ENCODE data around the gene ROCK2. TPM values are rescaled to one million over a fixed set of nuclear protein-coding genes. Genes with fewer than 3 reads are reported as not detected.
A peak's percentile ranks its signal among the peaks of the same experiment; 100 is the strongest.

Gene ROCK2
- total RNA-seq, 1 donor from 2014 or later = 41.7 TPM

DNA sequence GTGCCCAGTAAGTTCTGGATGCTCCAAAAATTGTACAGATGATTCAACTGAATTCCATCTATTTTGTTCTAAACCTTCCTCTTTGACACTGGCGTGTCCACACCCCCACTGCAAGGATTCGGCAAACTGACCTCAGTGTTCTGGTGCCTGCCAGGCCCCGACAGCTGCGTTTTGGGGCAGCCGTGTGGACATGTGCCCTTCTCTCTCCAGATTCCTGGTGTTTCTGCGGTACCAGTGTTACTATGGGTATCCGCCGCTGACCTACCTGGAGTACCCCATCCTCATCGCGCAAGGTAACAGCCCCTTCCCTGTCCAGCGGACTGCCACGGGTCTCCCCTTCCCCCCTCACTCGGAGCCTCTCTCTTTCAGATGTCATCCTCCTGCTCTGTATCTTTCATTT is 184.2 kb downstream of the ROCK2 start:
- Mint-ChIP-seq H3K9me3 (no peaks in the 10 kb centered on the region), H3K4me3 (no peak overlapping the region), H3K4me1 (ENCODE audit: unreplicated experiment) (no peaks in the 10 kb centered on the region), H3K36me3 (no peaks in the 10 kb centered on the region), H3K27ac (no peak overlapping the region), H3K27me3 (peaks cover 4% of the 10 kb centered on the region)
- TF ChIP-seq, protein P1, sequence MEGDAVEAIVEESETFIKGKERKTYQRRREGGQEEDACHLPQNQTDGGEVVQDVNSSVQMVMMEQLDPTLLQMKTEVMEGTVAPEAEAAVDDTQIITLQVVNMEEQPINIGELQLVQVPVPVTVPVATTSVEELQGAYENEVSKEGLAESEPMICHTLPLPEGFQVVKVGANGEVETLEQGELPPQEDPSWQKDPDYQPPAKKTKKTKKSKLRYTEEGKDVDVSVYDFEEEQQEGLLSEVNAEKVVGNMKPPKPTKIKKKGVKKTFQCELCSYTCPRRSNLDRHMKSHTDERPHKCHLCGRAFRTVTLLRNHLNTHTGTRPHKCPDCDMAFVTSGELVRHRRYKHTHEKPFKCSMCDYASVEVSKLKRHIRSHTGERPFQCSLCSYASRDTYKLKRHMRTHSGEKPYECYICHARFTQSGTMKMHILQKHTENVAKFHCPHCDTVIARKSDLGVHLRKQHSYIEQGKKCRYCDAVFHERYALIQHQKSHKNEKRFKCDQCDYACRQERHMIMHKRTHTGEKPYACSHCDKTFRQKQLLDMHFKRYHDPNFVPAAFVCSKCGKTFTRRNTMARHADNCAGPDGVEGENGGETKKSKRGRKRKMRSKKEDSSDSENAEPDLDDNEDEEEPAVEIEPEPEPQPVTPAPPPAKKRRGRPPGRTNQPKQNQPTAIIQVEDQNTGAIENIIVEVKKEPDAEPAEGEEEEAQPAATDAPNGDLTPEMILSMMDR (conservative IDR thresholded peaks at IDR 0.05) = no peak
- DNase-seq (ENCODE audit: extremely low spot score, unreplicated experiment) = peak; percentile 58

DNA sequence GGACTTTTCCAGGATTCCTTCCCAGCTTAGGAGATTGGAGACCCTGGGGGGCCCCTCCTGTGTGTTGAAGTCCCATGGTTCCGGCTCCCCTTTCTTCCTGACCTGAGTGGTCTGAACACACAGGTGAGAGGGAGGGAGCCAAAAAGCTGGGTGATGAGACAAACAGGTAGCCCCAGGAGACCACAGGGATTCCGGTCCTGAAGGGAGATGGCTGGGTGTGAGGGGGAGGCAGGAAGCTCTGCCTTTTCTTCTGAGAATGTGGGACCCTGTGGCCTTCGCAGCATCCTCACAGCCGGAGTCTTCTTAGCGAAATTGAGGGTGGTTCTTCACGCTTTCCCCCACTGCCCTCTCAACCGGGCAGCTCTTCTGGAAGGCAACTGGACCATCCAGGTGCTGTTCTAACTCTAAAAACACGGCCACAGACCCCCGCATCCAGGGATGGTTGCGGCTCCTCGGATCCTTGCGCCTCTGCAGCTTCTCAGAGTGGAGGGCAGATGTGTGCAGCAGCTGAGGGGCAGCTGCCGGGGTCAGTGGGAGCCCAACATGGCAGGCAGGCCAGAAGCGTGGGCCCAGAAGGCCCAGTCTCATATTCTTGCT is 184.8 kb downstream of the ROCK2 start:
- H3K4me1 Mint-ChIP-seq (ENCODE audit: unreplicated experiment) = no peaks in the 10 kb centered on the region
- H3K27me3 Mint-ChIP-seq = peaks cover 4% of the 10 kb centered on the region
- no peak overlapping the region for H3K27ac Mint-ChIP-seq
- no peaks in the 10 kb centered on the region for H3K9me3 Mint-ChIP-seq
- H3K36me3 Mint-ChIP-seq = no peaks in the 10 kb centered on the region
- no peak overlapping the region for H3K4me3 Mint-ChIP-seq
- TF ChIP-seq, protein P1 (conservative IDR thresholded peaks at IDR 0.05) = no peak
- DNase-seq (ENCODE audit: extremely low spot score, unreplicated experiment) = peak; percentile 50

DNA sequence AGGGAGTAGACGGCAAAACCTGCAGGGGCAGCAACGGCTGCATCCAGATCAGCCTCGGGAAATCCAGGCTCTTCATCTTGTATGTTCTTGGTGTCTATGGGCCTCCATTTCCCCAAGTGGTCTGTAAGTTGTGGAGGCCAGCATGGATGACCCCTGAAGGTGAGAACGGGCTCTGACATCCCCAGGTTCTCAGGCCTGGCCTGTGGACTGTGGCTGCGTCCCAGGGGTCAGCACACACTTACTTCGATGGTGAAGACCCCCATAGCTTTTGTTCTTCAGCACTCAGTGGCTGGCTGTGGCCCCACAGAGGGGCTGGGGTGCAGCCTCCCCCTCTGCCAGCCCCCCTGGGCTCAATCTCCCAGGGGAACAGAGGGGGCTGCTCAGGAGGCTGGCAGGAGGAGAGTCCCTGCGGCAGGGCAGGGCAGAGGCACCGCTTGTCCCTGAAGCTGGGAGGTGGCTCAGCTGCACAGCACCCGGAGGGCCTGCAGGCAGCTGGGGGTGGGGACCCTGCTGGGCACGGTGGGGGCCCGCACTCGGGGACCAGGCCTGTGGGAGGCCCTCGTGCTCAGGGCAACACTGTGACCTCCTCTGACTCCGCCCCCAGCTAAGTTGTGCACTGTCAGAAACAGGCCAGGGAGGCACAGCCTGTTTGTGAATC is 185.4 kb downstream of the ROCK2 start:
- H3K27ac Mint-ChIP-seq = no peak overlapping the region
- DNase-seq (ENCODE audit: extremely low spot score, unreplicated experiment) = peak; percentile 60
- TF ChIP-seq, protein P1 (conservative IDR thresholded peaks at IDR 0.05) = no peak
- H3K4me1 Mint-ChIP-seq (ENCODE audit: unreplicated experiment) = no peaks in the 10 kb centered on the region
- no peak overlapping the region for H3K4me3 Mint-ChIP-seq
- peaks cover 4% of the 10 kb centered on the region for H3K27me3 Mint-ChIP-seq
- no peaks in the 10 kb centered on the region for H3K36me3 Mint-ChIP-seq
- H3K9me3 Mint-ChIP-seq = no peaks in the 10 kb centered on the region

DNA sequence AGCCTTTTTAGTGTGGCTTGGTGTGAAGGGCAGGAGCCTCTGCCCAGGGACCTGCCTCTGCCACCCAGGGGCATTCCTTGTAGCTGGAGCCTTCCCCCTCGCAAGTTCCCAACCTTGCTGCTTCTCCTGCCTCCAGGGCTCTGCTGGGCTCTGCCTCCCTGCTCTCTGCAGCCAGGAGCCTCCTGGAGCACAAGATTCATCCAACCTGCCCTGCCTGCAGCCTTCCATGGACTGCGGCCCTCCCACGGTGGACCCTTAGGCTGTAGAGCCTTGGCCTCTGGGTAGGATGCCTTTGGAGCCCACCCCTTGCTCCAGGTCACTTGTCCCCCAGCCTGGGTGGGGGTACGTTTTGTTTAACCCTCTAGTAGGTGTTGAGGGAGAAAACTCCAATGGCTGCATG is 186.7 kb downstream of the ROCK2 start:
- Mint-ChIP-seq H3K27me3 (peaks cover 6% of the 10 kb centered on the region), H3K9me3 (no peaks in the 10 kb centered on the region), H3K27ac (no peak overlapping the region), H3K4me1 (ENCODE audit: unreplicated experiment) (no peaks in the 10 kb centered on the region), H3K36me3 (no peaks in the 10 kb centered on the region), H3K4me3 (no peak overlapping the region)
- DNase-seq (ENCODE audit: extremely low spot score, unreplicated experiment) = no peak
- TF ChIP-seq, protein P1 (conservative IDR thresholded peaks at IDR 0.05) = no peak

DNA sequence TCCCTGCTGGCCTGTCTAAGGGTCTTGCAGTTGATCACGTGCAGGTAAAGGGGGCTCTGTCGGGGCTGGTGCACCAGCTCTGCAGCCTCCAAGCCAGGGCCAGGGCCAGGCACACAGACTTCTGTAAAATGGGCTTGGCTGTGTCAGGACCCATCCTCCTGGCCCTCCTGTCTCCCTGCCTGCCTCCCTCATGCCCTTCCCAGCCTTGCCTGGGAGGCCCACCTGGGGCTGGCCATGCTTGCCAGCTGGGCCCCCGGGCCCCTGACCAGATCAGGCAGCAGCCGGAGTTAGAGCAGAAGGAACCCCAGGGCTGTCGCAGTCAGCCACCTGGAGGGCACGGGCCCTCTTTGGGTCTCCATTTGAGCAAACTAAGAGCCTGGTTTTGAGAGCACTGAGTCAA is 187.1 kb downstream of the ROCK2 start:
- Mint-ChIP-seq H3K27ac (no peak overlapping the region), H3K4me1 (ENCODE audit: unreplicated experiment) (no peaks in the 10 kb centered on the region), H3K9me3 (no peaks in the 10 kb centered on the region), H3K4me3 (no peak overlapping the region), H3K36me3 (no peaks in the 10 kb centered on the region), H3K27me3 (peaks cover 8% of the 10 kb centered on the region)
- TF ChIP-seq, protein P1 (conservative IDR thresholded peaks at IDR 0.05) = no peak
- DNase-seq (ENCODE audit: extremely low spot score, unreplicated experiment) = no peak

Measured in type B pancreatic cell (in vitro differentiated cells).